HG02623 (cell line): ENCODE measurements around the gene PGLYRP2.

ENCODE experiments used
- ATAC-seq: cut with Tn5 transposase; IDR thresholded peaks from one replicate; pipeline ENCODE4 v1.9.1; 2021; ENCODE audit warnings: moderate library complexity; ENCODE audit not compliant: unreplicated experiment

PGLYRP2 gene

GRCh38 chr19:15456871-15457700 is 22.2 kb downstream of the PGLYRP2 start:
- no peak for ATAC-seq

GRCh38 chr19:15456441-15456840 is 22.9 kb downstream of the PGLYRP2 start:
- no peak for ATAC-seq

- ATAC-seq: no peak
Observed at GRCh38 chr19:15455996-15456395, 23.3 kb downstream of the PGLYRP2 start.

- no peak for ATAC-seq
Observed at GRCh38 chr19:15453906-15454860, 25.1 kb downstream of the PGLYRP2 start.

- no peak for ATAC-seq
Observed at GRCh38 chr19:15453091-15453578, 26.2 kb downstream of the PGLYRP2 start.

GRCh38 chr19:15452111-15453047 is 26.9 kb downstream of the PGLYRP2 start:
- no peak for ATAC-seq

GRCh38 chr19:15450528-15450890 is 28.8 kb downstream of the PGLYRP2 start:
- no peak for ATAC-seq

GRCh38 chr19:15449620-15450527 is 29.4 kb downstream of the PGLYRP2 start, which contains the start of gene WIZ:
Gene WIZ (minus strand): TSS chr19:15449956. CDS start chr19:15448307, 1,649 bp downstream.
- ATAC-seq: no peak

- ATAC-seq: no peak
Observed at GRCh38 chr19:15448778-15449619, 30.3 kb downstream of the PGLYRP2 start.

GRCh38 chr19:15448044-15448777 is 31.1 kb downstream of the PGLYRP2 start:
- no peak for ATAC-seq

- no peak for ATAC-seq
Observed at GRCh38 chr19:15447057-15447456, 32.2 kb downstream of the PGLYRP2 start.

- ATAC-seq: no peak
Observed at GRCh38 chr19:15445807-15446376, 33.4 kb downstream of the PGLYRP2 start.

- ATAC-seq: no peak
Observed at GRCh38 chr19:15445227-15445605, 34.1 kb downstream of the PGLYRP2 start.

GRCh38 chr19:15444505-15445226 is 34.6 kb downstream of the PGLYRP2 start:
- no peak for ATAC-seq

- ATAC-seq: no peak
Observed at GRCh38 chr19:15443838-15444237, 35.5 kb downstream of the PGLYRP2 start.

GRCh38 chr19:15443325-15443724 is 36.0 kb downstream of the PGLYRP2 start:
- no peak for ATAC-seq
